ENCODE data around the gene N4BP3.

N4BP3 gene

DNA sequence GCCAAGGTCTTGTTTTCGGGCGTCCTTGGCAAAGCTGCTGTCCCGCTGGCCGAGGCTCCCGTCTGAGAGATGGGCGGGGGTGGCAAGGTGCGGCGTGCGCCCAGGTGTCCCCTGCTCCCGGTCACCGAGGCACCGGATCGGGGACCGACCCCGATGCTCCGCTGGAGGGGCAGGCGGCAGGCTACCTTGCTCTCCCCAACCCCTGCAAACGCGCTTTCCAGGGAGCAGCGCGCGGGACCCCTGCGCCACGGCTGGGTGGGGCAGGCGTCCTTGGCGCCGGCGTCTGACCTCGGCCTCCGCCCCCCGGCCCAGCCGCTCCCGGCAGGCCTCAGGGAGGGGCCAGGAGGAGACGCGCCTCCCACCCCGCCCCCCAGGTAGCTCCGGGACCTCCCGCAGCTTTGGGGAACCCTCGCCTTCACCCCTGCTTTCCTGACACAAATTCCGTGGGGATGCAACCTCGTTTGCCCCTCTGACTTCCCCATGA lies 551 bp downstream of the N4BP3 start:
- in situ Hi-C loops (cut with HindIII; ENCODE audit: low sequenced_read_pairs): no loop called here
- TF ChIP-seq, protein P1, sequence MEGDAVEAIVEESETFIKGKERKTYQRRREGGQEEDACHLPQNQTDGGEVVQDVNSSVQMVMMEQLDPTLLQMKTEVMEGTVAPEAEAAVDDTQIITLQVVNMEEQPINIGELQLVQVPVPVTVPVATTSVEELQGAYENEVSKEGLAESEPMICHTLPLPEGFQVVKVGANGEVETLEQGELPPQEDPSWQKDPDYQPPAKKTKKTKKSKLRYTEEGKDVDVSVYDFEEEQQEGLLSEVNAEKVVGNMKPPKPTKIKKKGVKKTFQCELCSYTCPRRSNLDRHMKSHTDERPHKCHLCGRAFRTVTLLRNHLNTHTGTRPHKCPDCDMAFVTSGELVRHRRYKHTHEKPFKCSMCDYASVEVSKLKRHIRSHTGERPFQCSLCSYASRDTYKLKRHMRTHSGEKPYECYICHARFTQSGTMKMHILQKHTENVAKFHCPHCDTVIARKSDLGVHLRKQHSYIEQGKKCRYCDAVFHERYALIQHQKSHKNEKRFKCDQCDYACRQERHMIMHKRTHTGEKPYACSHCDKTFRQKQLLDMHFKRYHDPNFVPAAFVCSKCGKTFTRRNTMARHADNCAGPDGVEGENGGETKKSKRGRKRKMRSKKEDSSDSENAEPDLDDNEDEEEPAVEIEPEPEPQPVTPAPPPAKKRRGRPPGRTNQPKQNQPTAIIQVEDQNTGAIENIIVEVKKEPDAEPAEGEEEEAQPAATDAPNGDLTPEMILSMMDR (IDR thresholded peaks at IDR 0.05; ENCODE audit: low read depth, low read length): no peak
- no peak for DNase-seq (ENCODE audit: low read depth, low spot score)
- peak overlapping the region; percentile 25 for H3K4me3 ChIP-seq (ENCODE audit: low read depth, low read length)

DNA sequence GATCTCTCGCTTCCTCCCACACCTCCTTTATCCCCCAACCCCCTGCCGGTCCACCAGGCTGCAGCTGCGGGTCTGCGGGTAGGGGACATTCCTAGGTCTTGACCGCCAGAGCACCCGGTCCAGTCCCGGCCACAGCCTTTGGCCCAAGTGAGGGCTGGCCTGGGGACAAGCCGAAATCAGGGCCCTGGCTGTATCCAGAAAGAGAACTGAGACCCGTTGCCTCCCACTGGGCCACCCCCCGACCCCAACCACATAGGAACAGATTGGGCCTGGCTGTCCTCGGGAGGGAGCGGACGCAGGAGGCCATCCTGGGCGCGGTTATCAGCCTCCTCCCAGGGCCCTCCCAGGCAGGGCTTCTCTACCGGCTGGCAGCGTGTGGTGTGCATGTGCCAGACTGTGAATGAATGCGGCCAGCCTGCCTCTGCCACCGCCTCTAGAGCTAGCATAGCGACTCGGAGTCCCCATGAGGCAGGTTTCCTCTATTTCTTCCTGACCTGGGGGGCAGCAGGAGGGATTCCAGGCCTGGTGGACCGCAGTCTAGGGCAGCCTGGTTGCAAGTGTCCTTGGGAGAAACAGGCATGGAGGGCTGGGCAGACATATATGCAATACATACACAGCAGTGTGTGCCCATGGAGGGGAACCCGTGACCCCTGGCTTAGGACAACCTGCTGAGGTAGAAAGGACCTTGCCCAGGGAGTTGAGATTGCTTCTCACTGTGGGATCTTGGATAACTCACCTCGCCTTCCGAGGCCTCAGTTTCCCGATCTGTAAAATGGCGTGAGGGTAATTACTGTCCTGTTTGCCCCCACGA lies 1.2 kb downstream of the N4BP3 start:
- no peak overlapping the region for H3K4me3 ChIP-seq (ENCODE audit: low read depth, low read length)
- in situ Hi-C loops (cut with HindIII; ENCODE audit: low sequenced_read_pairs): no loop called here
- TF ChIP-seq, protein P1 (IDR thresholded peaks at IDR 0.05; ENCODE audit: low read depth, low read length): no peak
- DNase-seq (ENCODE audit: low read depth, low spot score): no peak

DNA sequence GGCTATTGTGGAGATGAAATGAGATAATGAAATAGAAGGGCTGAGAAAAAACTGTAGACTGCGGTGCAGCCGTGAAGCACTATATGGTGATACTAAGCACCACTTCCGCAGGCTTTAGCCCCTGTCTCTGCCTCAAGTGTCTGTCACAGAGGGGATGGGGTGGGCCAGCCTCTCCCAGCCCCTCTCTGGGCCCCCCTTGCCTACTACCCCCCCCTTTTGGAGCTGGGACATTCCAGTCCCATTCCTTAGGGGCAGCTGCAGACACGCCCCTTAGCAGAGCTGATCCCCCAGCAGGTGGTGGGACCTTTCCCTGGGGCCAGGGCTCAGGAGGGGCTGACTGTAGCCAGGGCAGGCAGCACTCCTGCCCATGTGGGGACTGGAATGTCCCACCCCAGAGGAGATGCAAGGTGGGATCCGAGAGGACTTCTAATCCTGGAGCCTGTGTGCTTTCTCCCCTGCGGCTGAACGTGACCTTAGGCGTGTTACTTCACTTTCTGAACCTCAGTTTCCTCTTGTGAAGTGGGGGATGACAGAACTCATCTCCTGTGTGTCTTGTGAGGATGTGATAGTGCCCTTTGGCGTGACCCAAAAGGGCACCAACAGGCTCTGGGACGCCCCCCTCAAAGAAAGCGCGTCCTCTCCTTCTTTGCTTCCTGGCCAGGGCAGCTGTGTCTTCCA lies 1.9 kb downstream of the N4BP3 start:
- TF ChIP-seq, protein P1 (IDR thresholded peaks at IDR 0.05; ENCODE audit: low read depth, low read length): no peak
- no peak overlapping the region for H3K4me3 ChIP-seq (ENCODE audit: low read depth, low read length)
- no peak for DNase-seq (ENCODE audit: low read depth, low spot score)
- in situ Hi-C loops (cut with HindIII; ENCODE audit: low sequenced_read_pairs): no loop called here

DNA sequence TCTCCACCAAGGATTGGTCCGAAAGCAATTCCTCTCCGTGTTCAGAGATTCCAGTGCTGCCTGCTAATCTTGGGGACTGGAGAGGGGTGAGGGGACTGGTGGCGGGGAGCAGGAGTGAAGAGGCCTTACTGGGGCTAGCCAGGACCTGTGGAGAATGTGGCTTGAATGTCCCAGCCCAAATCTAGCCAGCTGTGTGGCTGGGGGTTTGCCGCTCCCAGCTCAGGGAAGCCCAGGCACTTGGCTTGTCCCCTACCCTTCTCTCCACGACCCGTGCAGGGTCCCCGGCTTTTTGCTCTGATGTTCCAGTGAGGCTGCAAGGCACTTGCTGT lies 2.4 kb downstream of the N4BP3 start:
- DNase-seq (ENCODE audit: low read depth, low spot score): no peak
- TF ChIP-seq, protein P1 (IDR thresholded peaks at IDR 0.05; ENCODE audit: low read depth, low read length): no peak
- in situ Hi-C loops (cut with HindIII; ENCODE audit: low sequenced_read_pairs): no loop called here
- H3K4me3 ChIP-seq (ENCODE audit: low read depth, low read length): no peak overlapping the region

DNA sequence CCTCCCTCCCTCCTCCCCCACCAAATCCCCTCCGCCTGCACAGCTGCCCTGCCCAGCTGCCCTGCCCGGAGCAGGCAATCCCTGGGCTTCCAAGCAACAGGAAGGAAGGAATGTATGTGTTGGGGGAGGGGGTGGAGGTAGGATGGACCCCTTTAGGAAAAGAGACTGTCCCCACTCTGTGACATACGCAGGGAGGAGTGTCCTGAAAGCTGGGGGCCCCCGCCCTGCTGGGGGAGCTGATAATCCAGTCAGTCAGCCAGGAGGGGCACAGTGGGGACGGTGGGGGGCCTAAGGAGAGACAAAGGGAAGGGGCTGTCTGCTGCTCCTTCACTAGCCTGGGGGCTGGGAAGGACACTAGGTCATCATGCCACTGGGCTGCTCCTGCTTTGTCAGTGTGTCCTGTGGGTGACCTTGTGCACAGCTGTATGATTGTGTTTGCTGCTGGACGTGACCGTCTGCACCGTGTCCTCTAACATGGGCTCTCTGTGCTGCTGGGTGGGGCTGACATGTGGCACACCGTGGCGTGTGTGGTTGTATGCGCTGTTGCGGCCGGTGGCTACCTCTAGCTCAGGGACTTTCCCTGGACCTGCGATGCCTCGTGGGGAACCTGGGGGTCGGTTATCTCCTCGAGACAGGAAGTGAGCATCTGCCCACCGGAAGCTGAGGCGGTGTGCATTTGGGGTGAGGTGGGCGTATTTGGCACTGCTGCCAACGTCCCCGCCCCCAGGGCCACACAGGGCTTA lies 3.0 kb downstream of the N4BP3 start:
- DNase-seq (ENCODE audit: low read depth, low spot score): no peak
- TF ChIP-seq, protein P1 (IDR thresholded peaks at IDR 0.05; ENCODE audit: low read depth, low read length): no peak
- H3K4me3 ChIP-seq (ENCODE audit: low read depth, low read length): no peak overlapping the region
- in situ Hi-C loops (cut with HindIII; ENCODE audit: low sequenced_read_pairs): no loop called here

DNA sequence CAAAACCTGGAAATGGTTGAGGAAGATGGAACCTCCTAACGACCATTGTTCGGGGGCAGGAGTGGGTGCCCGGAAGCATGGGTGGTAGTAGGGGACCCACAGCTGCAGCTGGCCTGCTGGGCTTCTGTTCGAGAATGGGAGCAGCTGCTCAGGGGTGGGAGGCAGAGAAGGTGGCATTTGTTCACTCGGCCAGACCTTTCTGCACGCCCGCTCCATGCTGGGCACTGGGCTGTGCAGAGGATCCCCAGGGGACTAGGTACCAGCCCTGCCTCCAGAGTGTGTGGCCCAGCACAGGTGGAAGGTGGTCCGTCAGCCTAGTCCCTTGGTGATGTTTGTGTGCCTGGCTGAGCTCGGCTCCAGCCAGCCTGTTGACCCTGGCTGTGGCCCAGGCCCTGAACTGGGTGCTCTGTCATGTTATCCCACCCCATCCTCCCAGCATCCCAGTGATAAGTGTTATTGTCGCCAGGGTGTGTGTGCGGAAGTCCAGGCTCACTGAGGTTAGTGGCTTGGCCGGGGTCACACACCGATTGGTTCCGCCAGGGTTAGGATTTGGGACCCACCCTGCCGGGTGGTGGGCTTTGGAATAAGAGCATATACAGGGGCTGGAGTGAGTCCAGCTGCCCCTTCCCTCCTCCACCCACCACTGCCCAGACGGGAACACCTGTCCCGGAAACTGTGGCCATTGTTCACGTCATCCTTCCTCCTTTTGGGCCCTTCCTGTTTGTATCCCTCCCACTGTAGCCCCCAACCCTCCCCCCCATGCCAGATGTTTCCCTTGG lies 4.8 kb downstream of the N4BP3 start:
- no peak for DNase-seq (ENCODE audit: low read depth, low spot score)
- in situ Hi-C loops (cut with HindIII; ENCODE audit: low sequenced_read_pairs): no loop called here
- H3K4me3 ChIP-seq (ENCODE audit: low read depth, low read length): no peak overlapping the region
- TF ChIP-seq, protein P1 (IDR thresholded peaks at IDR 0.05; ENCODE audit: low read depth, low read length): no peak

Data from astrocyte of the spinal cord (primary cell).